ENCODE measurements around the gene SLC26A11.

DNA sequence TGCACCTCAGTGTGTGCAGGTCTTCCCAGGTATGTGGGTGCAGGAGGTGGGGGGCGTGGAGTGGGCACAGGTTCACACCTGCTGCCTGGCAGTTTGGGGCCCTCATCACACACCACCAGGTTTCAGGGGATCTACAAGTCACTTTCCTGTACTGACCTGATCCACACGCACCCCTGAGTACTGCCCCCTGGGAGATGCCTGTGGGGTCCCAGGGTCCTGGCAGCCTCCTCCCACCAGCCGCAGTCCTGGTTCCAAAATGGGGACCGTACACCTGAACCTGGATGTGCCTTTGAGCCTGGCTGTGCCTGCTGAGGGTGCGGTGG lies 66.4 kb downstream of the SLC26A11 start:
- TF ChIP-seq, protein P1, sequence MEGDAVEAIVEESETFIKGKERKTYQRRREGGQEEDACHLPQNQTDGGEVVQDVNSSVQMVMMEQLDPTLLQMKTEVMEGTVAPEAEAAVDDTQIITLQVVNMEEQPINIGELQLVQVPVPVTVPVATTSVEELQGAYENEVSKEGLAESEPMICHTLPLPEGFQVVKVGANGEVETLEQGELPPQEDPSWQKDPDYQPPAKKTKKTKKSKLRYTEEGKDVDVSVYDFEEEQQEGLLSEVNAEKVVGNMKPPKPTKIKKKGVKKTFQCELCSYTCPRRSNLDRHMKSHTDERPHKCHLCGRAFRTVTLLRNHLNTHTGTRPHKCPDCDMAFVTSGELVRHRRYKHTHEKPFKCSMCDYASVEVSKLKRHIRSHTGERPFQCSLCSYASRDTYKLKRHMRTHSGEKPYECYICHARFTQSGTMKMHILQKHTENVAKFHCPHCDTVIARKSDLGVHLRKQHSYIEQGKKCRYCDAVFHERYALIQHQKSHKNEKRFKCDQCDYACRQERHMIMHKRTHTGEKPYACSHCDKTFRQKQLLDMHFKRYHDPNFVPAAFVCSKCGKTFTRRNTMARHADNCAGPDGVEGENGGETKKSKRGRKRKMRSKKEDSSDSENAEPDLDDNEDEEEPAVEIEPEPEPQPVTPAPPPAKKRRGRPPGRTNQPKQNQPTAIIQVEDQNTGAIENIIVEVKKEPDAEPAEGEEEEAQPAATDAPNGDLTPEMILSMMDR (IDR thresholded peaks at IDR 0.05; ENCODE audit: insufficient read depth, low read length, poor library complexity, severe bottlenecking), result no peak
- no peak for TF ChIP-seq EZH2phosphoT487 (conservative IDR thresholded peaks at IDR 0.05; ENCODE audit: low read length)
